AG10803 (cell line): ENCODE results near the gene CCNL1.

Source experiments
- DNase-seq: peaks from one replicate; pipeline ENCODE4 v3.0.0; 2010; ENCODE audit warnings: low read depth
- H3K4me3 ChIP-seq: 2 replicates; pipeline ENCODE4 v1.5.1; 2011; ENCODE audit warnings: mild to moderate bottlenecking, low read length, control low read depth
- CTCF ChIP-seq: conservative IDR thresholded peaks from 2 replicates; pipeline ENCODE4 v1.5.1; 2011; ENCODE audit warnings: mild to moderate bottlenecking, low read length, control low read depth, inconsistent platforms

The CCNL1 gene

DNA sequence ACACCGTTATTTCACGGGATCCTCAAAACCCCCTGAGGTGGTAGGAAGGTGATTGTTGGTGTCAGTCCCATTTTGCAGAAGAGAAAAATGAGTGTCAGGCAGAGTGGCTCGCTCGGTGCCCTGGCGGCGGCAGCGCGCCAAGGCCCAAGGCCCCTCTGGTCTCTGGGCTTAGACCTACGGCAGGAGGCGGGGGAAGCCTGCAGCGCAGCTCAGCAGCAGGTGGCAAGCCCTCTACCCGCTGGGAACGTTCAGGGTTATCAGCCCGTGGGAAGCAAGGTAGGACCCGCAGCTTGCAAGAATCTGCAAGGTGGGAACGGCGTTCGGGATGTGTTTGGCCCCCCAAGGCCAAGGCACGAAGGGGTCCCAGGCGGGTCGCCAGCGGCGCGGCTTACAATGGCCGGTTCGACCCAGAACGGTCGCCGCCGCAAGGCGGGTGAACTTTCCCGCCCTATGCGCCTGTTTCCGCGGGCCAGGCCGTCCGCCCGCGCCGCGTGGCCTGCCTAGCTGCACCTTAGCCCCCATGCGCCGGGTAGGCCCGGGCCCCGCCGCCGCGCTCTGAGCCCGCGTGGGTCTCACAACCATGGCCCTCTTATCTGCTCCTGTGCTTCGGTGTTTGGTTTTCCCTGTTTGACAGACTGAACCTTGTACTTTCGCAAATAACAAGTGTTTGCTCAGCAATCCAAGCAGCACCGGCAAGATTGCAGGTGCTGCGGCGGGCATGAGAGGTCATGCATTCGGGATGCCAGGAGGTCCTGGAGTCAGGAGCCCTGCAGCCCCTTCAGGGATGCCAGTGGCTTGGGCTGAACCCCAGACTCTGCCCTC, 39.7 kb downstream of the CCNL1 start:
- H3K4me3 ChIP-seq, result no peak overlapping the region
- DNase-seq, result no peak
- TF ChIP-seq CTCF, result no peak

- no peak for TF ChIP-seq CTCF
- no peak overlapping the region for H3K4me3 ChIP-seq
- no peak for DNase-seq
Measured at GRCh38 chr3:157119369-157119951, 40.5 kb downstream of the CCNL1 start.

DNA sequence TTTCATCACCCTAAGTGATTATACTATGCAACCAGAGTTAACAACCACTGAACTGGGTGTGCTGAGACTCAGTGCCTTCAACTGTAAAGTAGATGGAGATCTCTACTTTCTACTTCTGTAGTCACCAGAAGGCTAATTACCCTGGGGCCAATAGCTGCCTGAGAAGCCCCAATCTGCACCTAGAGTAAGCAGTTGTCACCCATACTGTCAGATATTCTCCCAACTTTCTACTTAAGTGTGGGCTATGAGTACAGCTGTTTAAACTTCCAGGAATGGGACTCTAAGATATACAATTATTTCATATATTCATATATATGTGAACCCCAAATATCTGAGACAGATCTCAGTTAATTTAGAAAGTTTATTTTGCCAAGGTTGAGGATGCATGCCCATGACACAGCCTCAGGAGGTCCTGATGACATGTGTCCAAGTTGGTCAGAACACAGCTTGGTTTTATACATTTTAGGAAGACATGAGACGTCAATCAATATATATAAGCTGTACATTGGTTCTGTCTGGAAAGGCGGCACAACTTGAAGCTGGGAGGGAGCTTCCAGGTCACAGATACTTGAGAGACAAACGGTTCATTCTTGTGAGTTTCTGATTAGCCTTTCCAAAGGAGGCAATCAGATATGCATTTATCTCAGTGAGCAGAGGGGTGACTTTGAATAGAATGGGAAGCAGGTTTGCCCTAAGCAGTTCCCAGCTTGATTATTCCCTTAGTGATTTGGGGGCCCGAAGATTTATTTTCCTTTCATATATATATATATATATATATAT, 41.9 kb downstream of the CCNL1 start:
- TF ChIP-seq CTCF, result no peak
- H3K4me3 ChIP-seq, result no peak overlapping the region
- DNase-seq, result no peak

DNA sequence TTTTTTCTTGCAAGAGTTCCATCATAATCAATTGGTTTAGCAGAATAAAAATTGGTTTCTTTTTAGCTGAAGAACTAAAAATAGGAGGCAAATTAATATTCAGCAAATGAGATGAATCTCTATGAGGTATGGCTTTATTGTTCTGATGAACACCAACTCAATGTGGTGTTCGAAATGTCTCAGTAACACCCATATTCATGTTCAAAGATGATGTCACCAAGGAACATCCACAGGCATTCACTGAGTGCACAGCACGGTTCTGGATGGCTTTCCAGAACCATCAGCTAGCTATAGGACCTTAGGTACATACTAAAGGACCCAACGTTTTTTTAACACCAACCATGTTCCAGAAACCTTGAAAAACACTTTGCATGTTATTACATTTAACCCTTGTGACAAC, 42.7 kb downstream of the CCNL1 start:
- no peak for TF ChIP-seq CTCF
- H3K4me3 ChIP-seq, result no peak overlapping the region
- no peak for DNase-seq

- no peak for DNase-seq
- no peak for TF ChIP-seq CTCF
- H3K4me3 ChIP-seq, result no peak overlapping the region
Measured at GRCh38 chr3:157116017-157116416, 43.9 kb downstream of the CCNL1 start.

- no peak for DNase-seq
- TF ChIP-seq CTCF, result no peak
- H3K4me3 ChIP-seq, result no peak overlapping the region
Measured at GRCh38 chr3:157115069-157116006, 44.6 kb downstream of the CCNL1 start.
